ENCODE measurements around the gene PLK1.

GRCh38 chr16:23689442-23690187 lies 10.9 kb downstream of the PLK1 start:
- TF ChIP-seq GATA2 (IDR thresholded peaks at IDR 0.05; ENCODE audit: low read depth, low read length): no peak
- TF ChIP-seq GATA3 (IDR thresholded peaks at IDR 0.05; ENCODE audit: low read depth, low read length): no peak

Measured in SH-SY5Y (cell line).